Ishikawa (cell line): ENCODE results near the gene FAM117B.

Experiments used
- CEBPB ChIP-seq: IDR thresholded peaks from 2 replicates; pipeline ENCODE4 v1.6.1; 2012
- CREB1 ChIP-seq: IDR thresholded peaks from 2 replicates; pipeline ENCODE4 v1.6.1; 2012; ENCODE audit warnings: low read depth
- EGR1 ChIP-seq: IDR thresholded peaks from 2 replicates; pipeline ENCODE4 v1.6.1; 2012
- EP300 ChIP-seq: IDR thresholded peaks from 2 replicates; pipeline ENCODE4 v1.6.1; 2012; ENCODE audit warnings: borderline replicate concordance
- FOXM1 ChIP-seq: IDR thresholded peaks from 2 replicates; pipeline ENCODE4 v1.6.1; 2012; ENCODE audit warnings: low read depth, borderline replicate concordance
- MAX ChIP-seq: IDR thresholded peaks from 2 replicates; pipeline ENCODE4 v1.6.1; 2012
- NFIC ChIP-seq: IDR thresholded peaks from 2 replicates; pipeline ENCODE4 v1.6.1; 2012
- RAD21 ChIP-seq: IDR thresholded peaks from 2 replicates; pipeline ENCODE4 v1.6.1; 2012; ENCODE audit warnings: low read depth
- REST ChIP-seq: IDR thresholded peaks from 2 replicates; pipeline ENCODE4 v1.6.1; 2012; ENCODE audit warnings: low read depth, mild to moderate bottlenecking
- TAF1 ChIP-seq: IDR thresholded peaks from 2 replicates; pipeline ENCODE4 v1.6.1; 2012; ENCODE audit warnings: low read depth, mild to moderate bottlenecking
- TCF12 ChIP-seq: IDR thresholded peaks from 2 replicates; pipeline ENCODE4 v1.6.1; 2012; ENCODE audit warnings: low read depth
- TEAD4 ChIP-seq: IDR thresholded peaks from 2 replicates; pipeline ENCODE4 v1.6.1; 2012
- USF1 ChIP-seq: IDR thresholded peaks from 2 replicates; pipeline ENCODE4 v1.6.1; 2012
- YY1 ChIP-seq: IDR thresholded peaks from 2 replicates; pipeline ENCODE4 v1.6.1; 2012; ENCODE audit warnings: low read depth
- ZBTB7A ChIP-seq: IDR thresholded peaks from 2 replicates; pipeline ENCODE4 v1.6.1; 2012; ENCODE audit warnings: low read depth

Gene FAM117B

GRCh38 chr2:202599105-202599504, 35.7 kb upstream of the FAM117B start:
- TF ChIP-seq REST (no peak), TEAD4 (no peak), ZBTB7A (no peak), TAF1 (no peak), RAD21 (no peak), USF1 (no peak), EP300 (no peak), NFIC (no peak)

- no peak for TF ChIP-seq REST
- no peak for TF ChIP-seq NFIC
- no peak for TF ChIP-seq ZBTB7A
- TF ChIP-seq TEAD4 = no peak
- no peak for TF ChIP-seq EGR1
- TF ChIP-seq USF1 = no peak
- no peak for TF ChIP-seq YY1
- TF ChIP-seq CEBPB = no peak
- no peak for TF ChIP-seq MAX
- TF ChIP-seq TAF1 = no peak
- TF ChIP-seq RAD21 = no peak
- no peak for TF ChIP-seq CREB1
- TF ChIP-seq TCF12 = no peak
- TF ChIP-seq EP300 = no peak
- no peak for TF ChIP-seq FOXM1
Measured at GRCh38 chr2:202599911-202600310, 34.9 kb upstream of the FAM117B start.

- TF ChIP-seq TCF12 = no peak
- TF ChIP-seq USF1 = no peak
- TF ChIP-seq FOXM1 = no peak
- no peak for TF ChIP-seq EP300
Measured at GRCh38 chr2:202604699-202605098, 30.1 kb upstream of the FAM117B start.

GRCh38 chr2:202605174-202605573, 29.6 kb upstream of the FAM117B start:
- TF ChIP-seq TCF12 (no peak), TAF1 (no peak), EGR1 (no peak), REST (no peak), NFIC (no peak), EP300 (no peak), RAD21 (no peak), USF1 (no peak), YY1 (no peak), ZBTB7A (no peak), FOXM1 (no peak), TEAD4 (no peak), CEBPB (no peak), MAX (no peak)
